Esophagus muscularis mucosa (tissue), 4 donors: ENCODE results near the gene GALNT14. TPM values are rescaled to one million over a fixed set of nuclear protein-coding genes. Genes with fewer than 3 reads are reported as not detected.

Source experiments
- DNase-seq: peaks from one replicate; pipeline ENCODE4 v3.0.0-alpha.2; 2017; ENCODE audit errors: extremely low spot score
- H3K27ac ChIP-seq, 4 donors: fragments of 200-600 bp; sonication (generic); replicated peaks in 1 of 4; 1 replicate in 3 of 4; 2 replicates in 1 of 4; pipeline ENCODE4 v1.5.1; 2016 to 2019; ENCODE audit warnings: mild to moderate bottlenecking in 1 of 4
- H3K27me3 ChIP-seq, 4 donors: fragments of 200-600 bp; sonication (generic); one replicate each; pipeline versions ENCODE4 v1.5.1 to v1.6.0; 2016 to 2019
- H3K36me3 ChIP-seq, 4 donors: fragments of 200-600 bp; sonication (generic); one replicate each; pipeline ENCODE4 v1.5.1; 2016 to 2019
- H3K4me1 ChIP-seq, 4 donors: fragments of 200-600 bp; sonication (generic); one replicate each; pipeline ENCODE4 v1.5.1; 2016 to 2019
- H3K4me3 ChIP-seq, 4 donors: fragments of 200-600 bp; sonication (generic); 1 replicate in 2 of 4; 2 replicates in 2 of 4; pipeline ENCODE4 v1.5.1; 2016 to 2019; ENCODE audit warnings: mild to moderate bottlenecking in 4 of 4, moderate library complexity in 1 of 4
- H3K9me3 ChIP-seq, 4 donors: fragments of 200-600 bp; sonication (generic); 1 replicate in 3 of 4; 2 replicates in 1 of 4; pipeline ENCODE4 v1.5.1; 2016 to 2019
- EP300 ChIP-seq: sonication (generic); formaldehyde crosslinking; IDR thresholded peaks from one replicate; pipeline ENCODE4 v1.6.1; 2017; ENCODE audit warnings: antibody characterized with exemption
- POLR2A ChIP-seq: fragments of 450-650 bp; IDR thresholded peaks from one replicate; pipeline ENCODE4 v1.6.1; 2017; ENCODE audit warnings: antibody characterized with exemption, moderate library complexity, mild to moderate bottlenecking, low read depth
- POLR2AphosphoS5 ChIP-seq, 2 donors: sonication (generic); formaldehyde crosslinking; IDR thresholded peaks; one replicate each; pipeline ENCODE4 v1.6.1; 2017; ENCODE audit warnings: antibody characterized with exemption in 2 of 2
- WGBS: methylation state at CpG from one replicate; pipeline ENCODE4 v1.1.5; 2018; 5-methylcytosine and 5-hydroxymethylcytosine counted together
- intact Hi-C: fragments of 100-400 bp; cut with DNase I; formaldehyde crosslinking; loops from one replicate; pipeline ENCODE4 v1.15.1; 2023
- total RNA-seq, 4 donors: library from RNA; depleted of rRNA; stranded (reverse); fragments of >200 nt; gene quantifications; one replicate each; pipeline versions ENCODE4 v1.1.0 to v1.2.1, GENCODE V29; 2016
- TF ChIP-seq, protein P1 (sequence below), 3 experiments: fragments of 200-600 bp in 2 of 3; fragments of 450-650 bp in 1 of 3; sonication (generic) in 2 of 3; IDR thresholded peaks; one replicate each; pipeline ENCODE4 v1.5.1; 2017 to 2019; ENCODE audit warnings: antibody characterized with exemption in 3 of 3, mild to moderate bottlenecking in 2 of 3, moderate library complexity in 1 of 3

GALNT14 gene
- total RNA-seq, 4 donors from 2014 or later, result 0.33 to 1.0 (median 0.80) TPM; not detected in 1

GRCh38 chr2:31013301-31013700 lies 124.9 kb downstream of the GALNT14 start:
- Histone ChIP-seq H3K36me3 (no peaks in the 10 kb centered on the region), H3K4me1 (peaks cover 0 to 8% (median 6%) of the 10 kb centered on the region in 4 donors), H3K9me3 (no peaks in the 10 kb centered on the region), H3K27ac (no peak overlapping the region), H3K4me3 (no peak overlapping the region), H3K27me3 (peaks cover 0 to 44% (median 0%) of the 10 kb centered on the region in 4 donors)
- intact Hi-C loops, result no loop called here
- 77% methylated on average over 7 of the region's 8 CpGs for WGBS
- DNase-seq, result no peak
- no peak for TF ChIP-seq POLR2AphosphoS5 (IDR thresholded peaks at IDR 0.05)
- no peak for TF ChIP-seq EP300
- TF ChIP-seq, protein P1, sequence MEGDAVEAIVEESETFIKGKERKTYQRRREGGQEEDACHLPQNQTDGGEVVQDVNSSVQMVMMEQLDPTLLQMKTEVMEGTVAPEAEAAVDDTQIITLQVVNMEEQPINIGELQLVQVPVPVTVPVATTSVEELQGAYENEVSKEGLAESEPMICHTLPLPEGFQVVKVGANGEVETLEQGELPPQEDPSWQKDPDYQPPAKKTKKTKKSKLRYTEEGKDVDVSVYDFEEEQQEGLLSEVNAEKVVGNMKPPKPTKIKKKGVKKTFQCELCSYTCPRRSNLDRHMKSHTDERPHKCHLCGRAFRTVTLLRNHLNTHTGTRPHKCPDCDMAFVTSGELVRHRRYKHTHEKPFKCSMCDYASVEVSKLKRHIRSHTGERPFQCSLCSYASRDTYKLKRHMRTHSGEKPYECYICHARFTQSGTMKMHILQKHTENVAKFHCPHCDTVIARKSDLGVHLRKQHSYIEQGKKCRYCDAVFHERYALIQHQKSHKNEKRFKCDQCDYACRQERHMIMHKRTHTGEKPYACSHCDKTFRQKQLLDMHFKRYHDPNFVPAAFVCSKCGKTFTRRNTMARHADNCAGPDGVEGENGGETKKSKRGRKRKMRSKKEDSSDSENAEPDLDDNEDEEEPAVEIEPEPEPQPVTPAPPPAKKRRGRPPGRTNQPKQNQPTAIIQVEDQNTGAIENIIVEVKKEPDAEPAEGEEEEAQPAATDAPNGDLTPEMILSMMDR (IDR thresholded peaks at IDR 0.05), result no peak
- TF ChIP-seq POLR2A, result no peak

GRCh38 chr2:31012406-31012805 lies 125.8 kb downstream of the GALNT14 start:
- H3K36me3 ChIP-seq, result no peaks in the 10 kb centered on the region
- H3K4me1 ChIP-seq, result peaks cover 0 to 11% (median 8%) of the 10 kb centered on the region in 4 donors
- no peak overlapping the region for H3K4me3 ChIP-seq
- H3K27me3 ChIP-seq, result peaks cover 0 to 44% (median 0%) of the 10 kb centered on the region in 4 donors
- H3K9me3 ChIP-seq, result no peaks in the 10 kb centered on the region
- WGBS, result 63% methylated on average over 1 of the region's 1 CpG
- no peak for DNase-seq
- no peak overlapping the region for H3K27ac ChIP-seq
- intact Hi-C loops, result no loop called here
- TF ChIP-seq POLR2A (no peak), POLR2AphosphoS5 (IDR thresholded peaks at IDR 0.05) (no peak), EP300 (no peak)
- TF ChIP-seq, protein P1 (IDR thresholded peaks at IDR 0.05), result no peak

DNA sequence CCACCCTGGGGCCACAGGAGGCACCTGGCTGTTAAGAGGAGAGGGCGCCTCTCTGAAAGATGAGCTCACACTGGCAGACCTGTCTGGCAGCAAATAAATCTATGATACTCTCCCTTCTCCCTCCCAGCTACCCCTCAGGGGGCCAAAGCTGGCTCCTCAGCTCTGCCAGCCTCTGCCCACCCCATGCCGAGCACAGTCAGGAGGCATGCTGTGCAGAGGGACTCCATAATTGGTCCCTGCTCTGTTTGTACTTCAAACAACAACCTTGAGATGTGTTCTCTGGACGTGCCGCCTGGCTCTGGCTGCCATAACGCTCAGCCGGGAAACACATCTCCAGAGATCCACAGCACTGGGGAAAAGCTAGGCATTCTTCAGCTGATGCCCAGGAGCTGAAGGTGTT lies 126.7 kb downstream of the GALNT14 start:
- H3K4me3 ChIP-seq, result no peak overlapping the region
- no peak overlapping the region for H3K27ac ChIP-seq
- 79% methylated on average over 6 of the region's 6 CpGs for WGBS
- no peaks in the 10 kb centered on the region for H3K9me3 ChIP-seq
- H3K36me3 ChIP-seq, result no peaks in the 10 kb centered on the region
- no peak for DNase-seq
- intact Hi-C loops, result no loop called here
- TF ChIP-seq POLR2AphosphoS5 (IDR thresholded peaks at IDR 0.05) (no peak), EP300 (no peak), POLR2A (no peak)
- TF ChIP-seq, protein P1 (IDR thresholded peaks at IDR 0.05), result no peak
- peaks cover 0 to 47% (median 0%) of the 10 kb centered on the region in 4 donors for H3K27me3 ChIP-seq
- H3K4me1 ChIP-seq, result peaks cover 0 to 11% (median 8%) of the 10 kb centered on the region in 4 donors

DNA sequence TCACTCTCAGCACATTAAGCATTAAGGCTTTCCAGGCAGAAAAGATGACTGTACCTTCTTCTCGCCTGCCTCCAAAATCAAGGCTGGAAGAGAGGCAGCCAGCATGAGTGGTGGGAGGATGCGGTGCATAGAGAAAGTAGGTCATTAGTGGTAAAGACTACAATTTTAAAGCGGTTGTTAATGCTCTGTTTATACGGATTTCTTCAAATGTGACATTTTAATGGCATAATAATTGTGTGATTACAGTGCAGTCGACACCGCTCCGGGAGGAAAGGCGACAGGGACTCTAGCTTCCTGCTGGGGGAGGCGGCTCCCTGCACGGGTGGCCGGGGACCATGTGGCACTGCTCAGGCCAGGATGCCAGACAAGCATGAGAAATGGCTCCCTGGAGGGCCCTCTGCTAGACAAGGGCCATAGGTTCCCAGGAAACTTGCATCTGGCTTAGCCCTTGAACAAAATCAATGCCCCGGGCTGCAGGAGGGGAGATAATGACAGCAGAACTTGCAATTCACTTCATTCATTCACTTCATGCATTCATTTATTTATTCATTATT lies 129.6 kb downstream of the GALNT14 start:
- no peak for DNase-seq
- Histone ChIP-seq H3K4me1 (peaks cover 0 to 15% (median 9%) of the 10 kb centered on the region in 4 donors), H3K4me3 (no peak overlapping the region), H3K36me3 (no peaks in the 10 kb centered on the region), H3K27me3 (peaks cover 0 to 66% (median 0%) of the 10 kb centered on the region in 4 donors), H3K9me3 (no peaks in the 10 kb centered on the region), H3K27ac (no peak overlapping the region)
- TF ChIP-seq, protein P1 (IDR thresholded peaks at IDR 0.05), result no peak
- TF ChIP-seq POLR2AphosphoS5 (IDR thresholded peaks at IDR 0.05) (no peak), POLR2A (no peak), EP300 (no peak)
- 36% methylated on average over 11 of the region's 12 CpGs for WGBS
- intact Hi-C loops, result no loop called here

GRCh38 chr2:31004257-31004656 lies 134.0 kb downstream of the GALNT14 start:
- Histone ChIP-seq H3K36me3 (no peaks in the 10 kb centered on the region), H3K4me1 (peaks cover 0 to 18% (median 11%) of the 10 kb centered on the region in 4 donors), H3K4me3 (no peak overlapping the region), H3K27ac (no peak overlapping the region), H3K9me3 (no peaks in the 10 kb centered on the region), H3K27me3 (peaks cover 0 to 34% (median 0%) of the 10 kb centered on the region in 4 donors)
- intact Hi-C loops, result no loop called here
- TF ChIP-seq POLR2A (no peak), POLR2AphosphoS5 (IDR thresholded peaks at IDR 0.05) (no peak), EP300 (no peak)
- TF ChIP-seq, protein P1 (IDR thresholded peaks at IDR 0.05), result no peak
- DNase-seq, result no peak
